HG02642 (cell line): ENCODE results near the gene AOPEP.

Source experiments
- ATAC-seq: cut with Tn5 transposase; IDR thresholded peaks from one replicate; pipeline ENCODE4 v1.9.1; 2021; ENCODE audit warnings: mild to moderate bottlenecking; ENCODE audit not compliant: unreplicated experiment, poor library complexity

AOPEP gene

GRCh38 chr9:95065224-95065623, 338.7 kb downstream of the AOPEP start:
- ATAC-seq, result no peak

- no peak for ATAC-seq
Measured at GRCh38 chr9:95067057-95067456, 340.6 kb downstream of the AOPEP start.

DNA sequence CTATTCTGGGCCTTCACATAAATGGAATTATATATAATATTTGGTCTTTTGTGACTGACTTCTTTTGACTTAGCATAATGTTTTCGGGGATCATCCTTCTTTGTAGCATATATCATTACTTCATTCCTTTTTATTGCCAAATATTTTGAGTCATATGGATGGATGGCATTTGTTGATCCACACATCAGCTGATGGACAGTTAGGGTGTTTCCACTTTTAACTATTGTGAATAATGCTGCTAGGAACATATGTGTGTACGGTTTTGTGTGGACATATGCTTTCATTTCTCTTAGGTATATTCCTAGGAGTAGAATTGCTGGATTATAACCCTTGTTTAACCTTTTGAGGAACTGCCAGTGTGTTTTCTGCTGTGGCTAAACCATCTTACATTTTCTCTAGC, 341.4 kb downstream of the AOPEP start:
- no peak for ATAC-seq

- ATAC-seq, result no peak
Measured at GRCh38 chr9:95070549-95071021, 344.1 kb downstream of the AOPEP start.

DNA sequence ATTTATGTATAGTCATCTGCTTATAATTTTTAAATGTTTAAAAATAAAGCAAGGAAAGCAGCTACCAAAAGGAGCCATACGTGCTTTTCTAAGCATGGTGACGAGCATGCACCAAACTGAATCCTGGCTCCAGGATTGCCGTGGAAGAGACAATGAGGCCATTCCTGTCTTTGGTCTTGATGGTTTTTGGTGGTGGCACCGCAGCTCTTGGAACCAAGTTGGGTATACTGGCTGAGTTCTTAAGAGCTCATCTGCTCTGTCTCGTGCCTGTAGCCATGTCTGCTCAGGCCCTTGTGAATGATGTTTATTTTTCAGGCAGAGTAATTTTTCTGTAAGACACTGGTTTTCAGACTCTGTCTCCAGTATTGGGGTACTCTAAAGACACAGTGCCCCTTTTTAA, 345.0 kb downstream of the AOPEP start:
- no peak for ATAC-seq

- ATAC-seq, result no peak
Measured at GRCh38 chr9:95071925-95072324, 345.4 kb downstream of the AOPEP start.

- ATAC-seq, result no peak
Measured at GRCh38 chr9:95073042-95073607, 346.6 kb downstream of the AOPEP start.

DNA sequence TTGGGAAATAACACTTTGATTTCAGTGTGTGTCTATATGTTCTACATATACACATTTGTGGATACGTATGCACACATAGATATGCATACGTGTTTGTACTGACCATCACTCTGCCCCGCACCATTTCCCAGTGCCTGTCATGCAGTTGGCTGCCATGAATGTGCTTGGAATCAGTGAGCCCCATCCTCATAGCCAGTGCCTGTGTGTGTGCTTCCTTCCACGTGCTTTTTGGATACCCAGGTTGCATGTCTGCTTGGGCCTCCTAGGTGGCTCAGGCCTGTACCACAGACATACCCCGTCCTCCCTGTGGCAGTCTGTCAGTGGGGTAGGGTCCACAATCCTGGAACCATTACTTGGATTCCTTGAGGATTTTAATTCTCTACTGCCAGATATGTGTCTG, 347.4 kb downstream of the AOPEP start:
- ATAC-seq, result no peak

DNA sequence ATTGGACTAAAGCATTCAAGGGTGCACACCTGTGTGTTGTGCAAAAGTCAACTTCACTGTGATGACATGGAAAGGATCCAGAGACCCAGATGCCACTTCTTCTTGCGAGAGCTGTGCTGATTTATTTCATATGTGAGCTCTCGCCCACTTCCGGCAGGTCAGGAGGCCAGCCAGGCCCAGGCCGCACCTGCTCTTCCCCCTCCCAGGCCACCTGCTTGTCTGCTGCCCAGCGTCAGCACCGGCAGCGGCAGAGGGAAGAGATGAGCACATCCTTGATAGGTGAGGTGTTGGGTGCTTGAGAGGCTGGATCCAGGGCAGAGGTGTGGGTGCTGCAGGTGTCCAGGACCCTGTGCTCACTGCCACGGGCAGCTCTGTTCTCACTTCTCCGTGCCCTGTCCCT, 348.1 kb downstream of the AOPEP start:
- no peak for ATAC-seq

GRCh38 chr9:95075700-95076099, 349.2 kb downstream of the AOPEP start:
- no peak for ATAC-seq

GRCh38 chr9:95076696-95077052, 350.2 kb downstream of the AOPEP start:
- no peak for ATAC-seq

DNA sequence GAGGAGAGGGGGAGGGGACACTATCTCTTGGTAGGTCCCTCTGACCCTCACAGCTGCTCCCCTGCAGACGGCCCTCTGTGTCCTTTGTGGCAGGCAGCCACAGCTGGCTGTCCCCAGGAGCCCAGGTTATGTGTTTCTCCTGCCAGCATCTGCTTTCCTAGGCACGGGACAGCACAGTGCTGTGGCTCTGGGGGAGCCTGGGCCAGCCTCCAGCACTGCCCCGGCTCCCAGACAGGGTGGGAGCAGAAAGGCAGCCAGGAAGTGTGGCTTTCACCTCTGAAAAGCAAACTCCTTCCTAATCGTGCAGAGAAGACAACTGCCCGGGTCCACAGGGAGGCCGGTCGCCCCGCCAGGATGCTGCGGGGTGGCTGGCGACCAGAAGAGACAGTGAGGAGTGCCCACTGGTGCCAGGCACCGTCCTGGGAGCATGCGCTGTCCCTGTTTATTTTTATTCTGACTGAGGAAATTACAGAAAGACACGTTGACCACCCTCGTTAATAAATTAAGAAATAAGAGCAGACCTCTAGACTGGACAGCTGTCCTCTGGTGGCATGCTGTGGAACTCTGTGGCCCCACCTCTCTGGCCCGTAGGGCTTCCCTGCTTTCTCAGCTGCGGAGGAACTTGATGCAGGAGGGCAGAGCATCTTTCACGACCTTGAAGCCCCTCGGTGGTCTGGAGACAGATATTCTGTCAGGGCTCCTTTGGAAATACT, 350.7 kb downstream of the AOPEP start:
- ATAC-seq, result no peak

DNA sequence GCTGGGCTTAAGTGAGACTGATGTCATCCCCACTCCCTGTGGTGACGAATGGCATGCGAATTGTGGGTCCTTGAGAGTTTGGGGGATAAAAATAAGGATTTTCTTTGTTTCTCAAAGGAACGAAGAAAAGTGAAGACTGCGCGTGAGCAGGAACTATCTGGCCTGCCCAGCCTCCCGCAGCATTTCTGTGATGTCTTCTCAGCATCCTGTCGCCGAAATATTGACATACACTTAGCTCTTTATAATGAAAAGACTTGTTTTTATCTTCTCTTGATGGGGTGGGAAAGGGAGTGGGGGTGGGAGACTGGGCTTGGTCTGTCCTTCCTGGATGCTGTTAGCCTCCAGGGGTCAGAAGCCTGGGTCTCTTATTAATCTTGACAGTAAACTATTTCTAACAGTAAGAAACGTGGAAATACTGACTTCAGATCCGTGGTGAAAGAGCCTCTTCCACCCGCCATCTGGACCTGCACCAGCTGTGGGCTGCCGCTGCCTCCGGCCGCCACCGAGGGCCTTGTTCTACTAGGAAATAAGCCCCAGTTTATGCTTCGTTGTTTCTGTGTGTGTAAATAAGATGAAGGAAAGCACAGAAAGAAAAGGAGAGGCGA, 351.4 kb downstream of the AOPEP start:
- no peak for ATAC-seq

DNA sequence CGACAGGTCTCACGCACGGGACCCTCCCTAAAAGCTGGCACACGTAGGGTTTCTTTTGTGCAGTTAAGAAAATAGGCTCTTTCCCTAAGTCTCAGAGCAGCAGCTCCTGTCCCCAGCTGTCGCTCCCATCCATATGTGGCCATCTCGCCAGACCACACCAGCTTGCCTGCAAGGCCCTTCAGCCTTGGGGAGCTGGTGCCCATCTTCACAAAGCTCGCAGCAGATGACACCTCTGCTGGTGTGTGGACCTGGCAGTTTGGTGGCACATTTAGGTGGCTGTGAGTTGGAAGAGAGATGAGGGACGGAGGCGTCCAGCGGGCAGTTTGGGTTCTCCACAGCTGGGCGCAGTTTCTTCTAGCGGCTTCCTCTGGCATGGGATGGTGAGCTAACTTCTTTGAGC, 352.0 kb downstream of the AOPEP start:
- ATAC-seq, result no peak

- ATAC-seq, result no peak
Measured at GRCh38 chr9:95078939-95079338, 352.4 kb downstream of the AOPEP start.

DNA sequence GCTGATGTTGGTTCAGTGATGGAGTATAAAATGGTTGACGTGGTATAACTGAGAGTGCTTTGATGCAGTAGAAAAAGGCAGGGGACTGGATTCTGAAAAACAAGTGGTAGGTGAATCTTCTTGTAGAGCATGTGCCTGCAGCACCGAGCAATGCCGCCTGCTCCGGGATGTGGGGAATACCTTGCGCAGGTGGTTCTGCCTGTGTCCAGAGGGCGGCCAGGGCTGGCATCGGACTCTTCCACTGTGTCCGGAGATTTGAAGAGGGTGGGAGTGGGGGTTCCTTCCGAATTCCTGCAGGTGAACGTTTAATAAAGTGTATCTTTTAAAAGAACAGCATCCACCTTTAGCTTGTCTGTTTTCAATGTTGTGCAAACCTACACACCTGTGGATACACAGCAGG, 353.0 kb downstream of the AOPEP start:
- ATAC-seq, result no peak

DNA sequence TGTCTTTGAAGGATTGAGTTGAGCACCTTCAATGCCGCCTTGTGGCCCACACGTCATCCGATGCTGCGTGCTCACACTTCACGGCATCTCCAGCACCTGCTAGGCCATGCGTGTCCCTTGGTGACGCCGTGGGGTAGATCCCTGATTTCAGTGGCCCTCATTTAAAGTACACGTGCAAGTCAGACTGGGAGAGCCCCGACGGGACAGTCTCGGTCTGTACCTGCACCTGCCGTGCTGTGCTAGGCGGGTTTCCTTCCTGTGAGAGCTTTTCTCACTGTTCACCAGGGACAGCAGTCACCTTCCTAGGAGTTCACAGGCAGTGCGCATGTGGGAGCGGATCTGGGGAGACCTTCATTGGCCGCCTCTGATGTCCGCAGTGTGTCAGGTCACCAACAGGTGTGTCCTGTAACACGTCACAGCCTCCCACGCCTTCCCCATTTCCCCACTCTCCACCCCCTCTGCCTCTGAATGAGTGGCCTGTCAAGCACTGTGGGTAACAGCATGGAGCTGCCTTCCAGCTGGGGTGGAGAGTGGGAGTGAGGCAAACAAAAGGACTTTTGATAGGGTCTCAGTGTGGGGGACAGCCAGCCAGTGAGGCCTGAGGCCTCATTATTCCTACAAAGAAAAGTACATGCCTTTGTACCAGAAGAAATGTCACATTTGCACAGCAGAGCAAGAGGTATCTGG, 354.6 kb downstream of the AOPEP start:
- ATAC-seq, result no peak

DNA sequence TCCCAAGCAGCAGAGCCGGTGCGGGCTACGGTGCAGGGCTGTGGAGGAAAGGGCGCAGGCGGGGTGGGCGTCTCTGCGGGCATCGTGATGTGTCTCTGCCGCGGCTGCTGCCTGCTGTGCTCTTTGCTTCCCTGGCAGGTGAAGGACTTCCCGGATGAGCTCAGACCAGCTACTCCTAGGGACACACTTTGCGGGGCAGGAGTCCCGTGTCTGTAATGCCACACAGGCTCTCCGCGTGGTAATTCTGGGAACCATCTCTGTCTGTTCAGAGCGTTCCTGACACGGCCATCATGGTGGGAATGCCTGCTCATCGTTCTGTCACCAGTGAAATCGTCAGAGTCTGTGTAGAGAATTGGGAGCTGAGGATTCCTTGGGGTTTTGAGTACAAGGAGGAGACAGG, 355.5 kb downstream of the AOPEP start:
- no peak for ATAC-seq

DNA sequence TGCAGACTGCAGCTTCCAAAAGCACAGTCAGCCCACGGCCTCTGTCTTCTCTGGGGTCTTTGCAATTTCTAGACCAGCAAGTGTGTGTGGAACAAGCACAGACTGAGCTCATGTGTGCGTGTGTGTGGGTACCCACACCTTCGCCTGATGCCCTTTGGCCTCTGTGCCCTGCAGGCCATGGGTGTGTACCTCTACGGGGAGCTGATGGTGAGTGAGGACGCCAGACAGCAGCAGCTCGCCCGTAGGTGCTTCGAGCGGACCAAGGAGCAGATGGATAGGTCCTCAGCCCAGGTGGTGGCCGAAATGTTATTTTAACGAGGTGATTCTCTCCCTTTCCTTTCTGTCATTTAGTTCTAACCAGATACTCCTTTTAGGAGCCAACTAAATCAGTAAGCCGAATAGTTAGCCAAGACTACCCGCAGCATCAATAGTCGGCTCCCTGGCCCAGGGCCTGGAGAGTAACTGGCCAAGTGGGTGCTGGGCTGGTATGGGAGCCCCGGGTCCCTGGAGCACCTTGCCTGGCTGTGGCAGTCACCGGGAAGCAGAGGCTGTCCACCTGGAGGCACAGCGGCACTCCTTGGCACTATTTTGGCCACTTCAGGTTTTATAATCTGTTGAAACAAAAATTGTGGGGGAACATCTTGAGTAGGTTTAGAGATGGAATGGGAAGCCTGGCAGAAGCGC, 356.0 kb downstream of the AOPEP start:
- no peak for ATAC-seq

DNA sequence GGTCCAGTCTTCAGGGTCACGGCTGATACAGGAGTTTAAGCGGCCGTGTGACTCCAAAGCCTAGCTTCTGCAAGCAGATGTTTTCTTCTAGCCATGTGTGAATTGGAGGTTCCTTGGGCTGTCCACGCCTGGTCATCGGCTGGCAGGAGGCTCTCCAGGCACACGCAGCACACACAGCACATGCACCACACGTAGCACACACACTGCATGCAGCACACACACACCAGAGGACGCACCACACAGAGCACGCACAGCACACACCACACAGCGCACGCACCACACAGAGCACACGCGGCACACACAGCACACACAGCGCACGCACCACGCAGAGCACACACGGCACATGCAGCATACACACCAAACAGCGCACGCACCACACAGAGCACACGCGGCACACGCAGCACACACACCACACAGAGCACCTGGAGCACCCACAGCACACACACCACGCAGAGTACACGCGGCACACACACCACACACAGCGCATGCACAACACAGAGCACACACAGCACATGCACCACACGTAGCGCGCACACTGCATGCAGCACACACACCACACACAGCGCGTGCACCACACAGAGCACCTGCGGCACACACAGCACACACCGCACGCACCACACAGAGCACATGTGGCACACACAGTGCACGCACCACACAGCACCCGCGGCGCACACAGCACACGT, 356.7 kb downstream of the AOPEP start:
- no peak for ATAC-seq
